GM19025 (cell line): ENCODE results near the gene TP53AIP1.

ENCODE experiments used
- ATAC-seq: cut with Tn5 transposase; IDR thresholded peaks from one replicate; pipeline ENCODE4 v1.9.1; 2021; ENCODE audit warnings: mild to moderate bottlenecking, low read depth, moderate library complexity; ENCODE audit not compliant: unreplicated experiment

Gene TP53AIP1

GRCh38 chr11:128942817-128943427, at the start of gene TP53AIP1:
TP53AIP1 (minus strand) TSS chr11:128942871; CDS start chr11:128937818, 5,053 bp downstream.
- ATAC-seq: no peak

- no peak for ATAC-seq
Measured at GRCh38 chr11:128988242-128988970, 45.7 kb upstream of the TP53AIP1 start.

GRCh38 chr11:128985880-128986279, 43.2 kb upstream of the TP53AIP1 start:
- no peak for ATAC-seq

GRCh38 chr11:128983023-128983422, 40.4 kb upstream of the TP53AIP1 start:
- ATAC-seq: no peak

- ATAC-seq: no peak
Measured at GRCh38 chr11:128981254-128981653, 38.6 kb upstream of the TP53AIP1 start.

- no peak for ATAC-seq
Measured at GRCh38 chr11:128970598-128971190, 28.0 kb upstream of the TP53AIP1 start.

GRCh38 chr11:128968916-128969315, 26.2 kb upstream of the TP53AIP1 start:
- ATAC-seq: no peak

- ATAC-seq: no peak
Measured at GRCh38 chr11:128967578-128967977, 24.9 kb upstream of the TP53AIP1 start.

GRCh38 chr11:128965485-128965884, 22.8 kb upstream of the TP53AIP1 start:
- ATAC-seq: peak; percentile 91

GRCh38 chr11:128964463-128964930, 21.8 kb upstream of the TP53AIP1 start:
- no peak for ATAC-seq

GRCh38 chr11:128963744-128964325, 21.2 kb upstream of the TP53AIP1 start:
- no peak for ATAC-seq

- no peak for ATAC-seq
Measured at GRCh38 chr11:128962896-128963295, 20.2 kb upstream of the TP53AIP1 start.

GRCh38 chr11:128961645-128962044, 19.0 kb upstream of the TP53AIP1 start:
- no peak for ATAC-seq

- ATAC-seq: no peak
Measured at GRCh38 chr11:128957202-128957482, 14.5 kb upstream of the TP53AIP1 start.

- ATAC-seq: no peak
Measured at GRCh38 chr11:128956401-128957201, 13.9 kb upstream of the TP53AIP1 start.

- no peak for ATAC-seq
Measured at GRCh38 chr11:128955636-128956035, 13.0 kb upstream of the TP53AIP1 start.

GRCh38 chr11:128953151-128953550, 10.5 kb upstream of the TP53AIP1 start:
- no peak for ATAC-seq

GRCh38 chr11:128949791-128950454, 7.3 kb upstream of the TP53AIP1 start:
- ATAC-seq: no peak

GRCh38 chr11:128948583-128948982, 5.9 kb upstream of the TP53AIP1 start:
- no peak for ATAC-seq

GRCh38 chr11:128947773-128948172, 5.1 kb upstream of the TP53AIP1 start:
- ATAC-seq: no peak
